Measurements from ENCODE around the gene ZNF354B. TPM values are rescaled to one million over a fixed set of nuclear protein-coding genes. Genes with fewer than 3 reads are reported as not detected.

The ZNF354B gene
- 3.2 and 8.5 TPM in 2 replicates for total RNA-seq

GRCh38 chr5:178859625-178860521, at the start of gene ZNF354B:
Gene ZNF354B (plus strand): TSS chr5:178859953. CDS start chr5:178861048, 1,095 bp downstream.

GRCh38 chr5:178895615-178896571, 36.1 kb downstream of the ZNF354B start, which contains the start of gene ZFP2:
Gene ZFP2 (plus strand): TSS chr5:178895913. CDS start chr5:178931314, 35,401 bp downstream.

Other genes starting within 250 kb of the ZNF354B start
- 10.4 and 15.0 TPM in 2 replicates for gene CLK4, start 232.9 kb upstream of the ZNF354B start, total RNA-seq
- gene ZNF354A, start 129.3 kb upstream of the ZNF354B start, total RNA-seq = 8.6 and 10.6 TPM in 2 replicates
- gene ZFP2, start 36.0 kb downstream of the ZNF354B start, total RNA-seq = 0.35 and 1.3 TPM in 2 replicates
- gene ZNF454, start 81.2 kb downstream of the ZNF354B start, total RNA-seq = 0.51 and 1.1 TPM in 2 replicates
- not detected in 2 replicates for gene GRM6, start 135.4 kb downstream of the ZNF354B start, total RNA-seq
- gene ZNF879, start 163.9 kb downstream of the ZNF354B start, total RNA-seq = 1.3 and 2.4 TPM in 2 replicates
- gene ZNF354C, start 200.4 kb downstream of the ZNF354B start, total RNA-seq = 1.4 and 2.1 TPM in 2 replicates